ENCODE data around the gene ACACA.
A peak's percentile ranks its signal among the peaks of the same experiment; 100 is the strongest.
"Not testable (repeated sequence)": the region's sequence is repeated elsewhere in the genome, so short reads cannot be mapped to it uniquely, and the experiment has no call there.

ACACA gene

DNA sequence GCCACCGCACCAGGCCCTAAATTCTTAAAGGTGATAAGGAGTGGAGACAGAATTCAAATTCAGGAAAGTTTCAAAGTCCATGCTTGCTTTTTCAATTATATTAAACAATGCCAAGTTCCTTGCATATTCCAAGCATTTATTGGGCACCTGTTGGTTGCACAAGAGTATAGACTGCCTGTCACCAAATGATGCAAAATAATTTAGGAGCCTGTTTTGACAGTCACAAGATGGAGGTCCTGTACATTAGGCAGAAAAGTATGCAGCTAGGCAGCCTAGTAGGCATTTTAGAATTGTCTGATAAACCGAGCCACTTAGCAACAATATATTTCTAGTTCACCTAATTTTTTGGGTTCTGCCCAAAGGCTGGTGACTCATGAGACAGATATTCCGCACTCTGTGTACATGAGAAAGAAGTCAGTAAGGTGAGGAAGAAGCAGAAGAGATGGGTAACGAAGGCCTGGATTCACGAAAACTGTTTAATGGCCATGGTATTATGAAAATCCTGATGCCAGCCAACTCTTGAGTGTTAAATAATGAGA lies 7.3 kb downstream of the ACACA start:
- DNase-seq (ENCODE audit: low read depth in 4 of 4, low spot score in 1 of 4): no peak

GRCh38 chr17:37393352-37393751 lies 13.3 kb downstream of the ACACA start:
- DNase-seq (ENCODE audit: low read depth in 4 of 4, low spot score in 1 of 4): no peak

DNA sequence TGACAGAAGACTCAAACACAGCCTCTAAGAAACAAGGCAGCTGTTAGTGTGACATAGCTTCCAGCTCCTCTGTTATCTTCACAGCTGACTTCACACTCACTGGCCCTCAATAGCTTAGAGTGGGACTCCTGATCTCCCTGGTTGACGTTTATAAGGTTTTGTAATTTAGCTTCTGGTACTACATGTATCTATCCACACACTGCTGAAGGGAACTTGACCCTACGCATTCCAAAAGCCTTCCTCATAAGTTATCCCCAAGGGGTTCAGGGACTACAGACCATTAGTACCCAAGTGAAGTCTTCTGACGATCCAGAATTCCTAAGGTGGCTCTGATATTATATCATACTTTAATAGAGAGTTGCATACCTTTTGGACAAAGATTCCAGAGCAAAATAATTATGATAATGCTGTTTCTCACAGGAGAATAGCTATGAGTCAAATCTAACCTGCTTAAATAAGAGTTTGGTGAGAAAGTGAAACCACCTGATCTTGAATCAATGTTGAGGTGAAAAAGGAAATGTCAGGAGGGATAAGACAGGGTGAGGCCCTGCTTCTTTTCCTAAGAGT lies 14.5 kb downstream of the ACACA start:
- DNase-seq (ENCODE audit: low read depth in 4 of 4, low spot score in 1 of 4): no peak

DNA sequence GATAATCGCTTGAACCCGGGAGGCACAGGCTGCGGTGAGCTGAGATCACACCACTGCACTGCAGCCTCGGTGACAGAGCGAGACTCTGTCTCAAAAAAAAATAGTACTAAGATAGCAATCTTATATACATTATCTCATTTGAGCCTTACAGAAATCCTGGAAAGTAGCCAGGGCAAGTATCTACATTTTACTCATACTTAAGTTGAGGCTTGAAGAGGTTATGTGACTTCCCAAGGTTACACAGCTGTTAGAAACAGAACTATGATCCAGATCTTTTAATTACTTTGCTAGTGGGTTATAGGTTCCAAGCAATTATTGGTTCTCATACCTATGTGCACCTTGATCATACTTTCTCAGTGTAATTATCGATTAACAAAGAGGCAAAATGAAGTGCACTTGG lies 15.5 kb downstream of the ACACA start:
- DNase-seq (ENCODE audit: low read depth in 4 of 4, low spot score in 1 of 4): no peak

DNA sequence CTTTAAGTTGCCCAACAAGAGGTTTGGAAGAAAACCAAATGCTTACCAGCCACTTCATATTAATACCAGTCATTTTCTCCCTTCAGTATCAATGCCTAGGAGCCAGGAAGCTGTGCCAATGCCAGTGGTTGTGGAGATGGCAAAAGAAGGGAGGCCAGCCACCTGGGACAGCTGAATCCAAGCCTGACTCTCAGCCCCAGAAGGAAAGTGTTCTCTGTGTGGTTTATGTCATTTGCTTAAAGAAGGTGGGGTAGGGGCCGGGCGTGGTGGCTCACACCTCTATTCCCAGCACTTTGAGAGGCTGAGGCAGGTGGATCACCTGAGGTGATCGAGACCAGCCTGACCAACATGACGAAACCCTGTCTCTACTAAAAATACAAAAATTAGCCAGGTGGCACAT lies 17.5 kb downstream of the ACACA start:
- DNase-seq (ENCODE audit: low read depth in 4 of 4, low spot score in 1 of 4): no peak

GRCh38 chr17:37388266-37388665 lies 18.4 kb downstream of the ACACA start:
- no peak for DNase-seq (ENCODE audit: low read depth in 4 of 4, low spot score in 1 of 4)

GRCh38 chr17:37386462-37386861 lies 20.2 kb downstream of the ACACA start:
- DNase-seq (ENCODE audit: low read depth in 4 of 4, low spot score in 1 of 4): no peak

DNA sequence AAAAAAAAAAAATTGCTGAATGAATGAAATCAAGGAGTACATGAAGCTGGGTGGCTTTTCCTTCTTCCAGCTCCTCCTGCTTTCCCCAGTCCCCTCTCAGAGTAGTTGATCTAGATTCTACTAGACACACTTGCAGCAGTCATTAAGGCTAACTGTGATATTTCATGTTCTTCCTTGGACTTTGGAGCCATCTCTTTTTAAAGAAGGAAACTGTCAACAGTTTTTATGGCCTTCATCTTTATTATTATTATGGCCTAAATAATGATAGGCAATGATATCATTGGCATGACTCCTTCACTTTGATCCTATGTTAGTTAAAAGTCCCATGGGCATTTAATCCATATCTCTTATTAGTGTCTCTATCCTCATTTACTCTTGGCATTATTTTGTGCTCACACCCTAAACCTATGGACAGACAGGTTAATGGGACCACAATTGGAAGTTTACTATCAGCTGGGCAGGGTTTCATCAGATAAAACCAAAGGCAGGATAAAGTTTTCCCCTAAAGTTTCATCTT lies 21.1 kb downstream of the ACACA start:
- no peak for DNase-seq (ENCODE audit: low read depth in 4 of 4, low spot score in 1 of 4)

DNA sequence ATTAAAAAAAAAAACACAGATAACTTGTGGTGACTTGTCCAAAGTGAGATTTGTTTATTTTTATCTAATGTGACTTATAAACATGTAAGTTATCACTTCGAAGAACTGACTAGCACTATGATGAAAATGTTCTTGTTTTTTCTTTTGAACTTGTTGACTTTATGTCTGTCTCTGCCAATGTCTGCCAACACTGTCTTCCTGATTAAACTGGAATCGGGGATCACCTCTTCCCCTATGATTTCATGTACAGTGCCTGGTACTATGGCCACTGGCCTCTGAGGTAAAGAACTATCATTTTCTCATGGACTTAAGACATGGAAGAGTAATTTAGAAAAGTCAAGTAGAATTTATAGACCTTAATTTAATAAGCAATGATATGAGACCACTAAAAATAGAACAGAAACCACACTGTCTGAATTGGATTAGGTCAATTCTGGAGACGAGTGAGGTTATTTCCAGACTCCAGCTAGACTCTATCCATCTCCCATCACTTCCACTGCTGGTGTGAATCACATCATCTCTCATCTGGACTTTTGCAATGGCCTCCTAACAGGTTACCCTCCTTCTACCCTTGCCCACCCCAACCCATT lies 22.0 kb downstream of the ACACA start:
- DNase-seq (ENCODE audit: low read depth in 4 of 4, low spot score in 1 of 4): no peak

DNA sequence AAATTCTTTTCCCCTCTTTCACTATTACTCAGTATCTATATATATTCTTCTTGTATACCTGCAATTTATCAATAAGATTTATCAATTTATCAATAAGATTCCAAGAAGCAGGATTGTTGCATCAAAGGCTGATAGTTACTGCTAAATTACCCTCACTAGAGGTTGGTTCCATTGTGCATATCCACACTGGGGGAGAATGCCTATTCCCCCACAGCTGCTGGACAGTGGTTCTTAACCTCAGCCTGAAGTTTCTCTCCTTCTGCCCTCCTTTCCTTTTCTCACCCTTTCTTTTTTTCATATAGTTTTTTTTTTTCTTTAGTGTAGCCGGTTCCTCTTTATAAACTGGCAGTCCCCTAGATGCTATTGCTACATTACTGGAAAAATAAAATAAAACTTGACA lies 24.6 kb downstream of the ACACA start:
- no peak for DNase-seq (ENCODE audit: low read depth in 4 of 4, low spot score in 1 of 4)

- no peak for DNase-seq (ENCODE audit: low read depth in 4 of 4, low spot score in 1 of 4)
Observed at GRCh38 chr17:37375706-37376105, 30.9 kb downstream of the ACACA start, which contains the start of gene C17orf78. TSS of gene C17orf78 (plus strand) at chr17:37375985. CDS start at chr17:37376093, 108 bp downstream.

GRCh38 chr17:37373530-37374159 lies 33.0 kb downstream of the ACACA start:
- DNase-seq (ENCODE audit: low read depth in 4 of 4, low spot score in 1 of 4): peak; percentile 7 to 36 (median 30)

DNA sequence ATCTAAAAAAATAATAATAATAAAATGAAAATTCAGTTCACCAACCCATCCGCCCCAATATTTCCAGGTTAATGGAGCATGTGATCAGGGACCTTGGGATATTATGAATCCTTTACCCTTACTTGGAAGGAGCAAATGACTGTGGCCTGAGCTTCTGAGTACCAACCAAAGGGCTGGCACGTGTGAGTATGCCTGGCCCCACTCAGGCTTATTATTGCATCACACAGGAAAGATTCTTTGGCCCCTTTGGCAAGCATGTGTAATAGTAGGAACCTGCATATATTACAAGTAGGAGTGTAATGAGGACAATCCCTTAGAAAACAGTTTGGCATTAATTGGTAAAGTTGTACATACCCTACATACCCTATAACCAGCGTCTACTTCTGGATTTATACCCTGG lies 38.1 kb downstream of the ACACA start:
- no peak for DNase-seq (ENCODE audit: low read depth in 4 of 4, low spot score in 1 of 4)

- DNase-seq (ENCODE audit: low read depth in 4 of 4, low spot score in 1 of 4): no peak
Observed at GRCh38 chr17:37365589-37365988, 41.0 kb downstream of the ACACA start.

GRCh38 chr17:37361543-37361942 lies 45.1 kb downstream of the ACACA start:
- DNase-seq (ENCODE audit: low read depth in 4 of 4, low spot score in 1 of 4): no peak

DNA sequence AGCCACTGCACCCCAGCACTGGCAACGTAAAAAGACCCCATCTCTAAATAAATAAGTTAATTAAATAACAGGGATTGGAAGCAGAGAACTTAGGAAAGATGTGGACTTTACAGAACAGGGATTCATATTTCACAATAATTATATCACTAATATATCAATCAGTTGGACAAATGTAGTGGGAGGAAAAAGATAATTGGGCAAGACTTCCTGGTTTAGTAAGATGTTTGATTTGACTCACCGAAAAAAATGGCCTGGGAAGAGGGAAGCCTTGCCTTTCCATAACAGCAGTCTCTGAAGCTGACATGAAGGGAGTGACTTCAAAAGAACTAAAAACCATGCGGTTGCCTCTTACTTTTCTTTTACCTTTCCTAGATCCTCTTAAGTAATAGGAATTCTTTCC lies 46.0 kb downstream of the ACACA start:
- no peak for DNase-seq (ENCODE audit: low read depth in 4 of 4, low spot score in 1 of 4)

DNA sequence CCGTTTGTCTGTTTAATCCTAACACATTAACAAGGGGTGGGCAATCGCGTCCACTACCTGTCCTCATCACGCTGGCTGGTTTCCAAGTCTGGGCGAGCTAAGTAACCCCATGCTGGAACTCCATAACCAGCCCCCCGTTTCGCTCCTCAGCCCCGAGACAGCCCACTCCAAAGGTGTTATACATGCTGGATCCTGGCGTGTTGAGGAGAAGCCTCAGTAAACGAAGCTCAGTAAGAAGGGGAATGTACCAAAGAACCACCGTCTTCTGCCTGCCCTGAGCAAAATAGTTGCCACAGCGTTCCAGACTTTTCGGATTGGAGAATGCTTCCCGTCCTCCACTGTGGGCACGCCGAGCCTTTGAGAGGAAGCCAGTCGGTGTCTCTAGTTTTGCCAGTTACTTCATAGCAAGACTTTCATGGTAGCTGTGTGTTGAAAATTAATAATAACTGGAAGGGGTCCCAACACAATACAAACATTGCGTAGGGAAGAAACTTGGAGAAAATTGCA lies 46.9 kb downstream of the ACACA start:
- DNase-seq (ENCODE audit: low read depth in 4 of 4, low spot score in 1 of 4): no peak

DNA sequence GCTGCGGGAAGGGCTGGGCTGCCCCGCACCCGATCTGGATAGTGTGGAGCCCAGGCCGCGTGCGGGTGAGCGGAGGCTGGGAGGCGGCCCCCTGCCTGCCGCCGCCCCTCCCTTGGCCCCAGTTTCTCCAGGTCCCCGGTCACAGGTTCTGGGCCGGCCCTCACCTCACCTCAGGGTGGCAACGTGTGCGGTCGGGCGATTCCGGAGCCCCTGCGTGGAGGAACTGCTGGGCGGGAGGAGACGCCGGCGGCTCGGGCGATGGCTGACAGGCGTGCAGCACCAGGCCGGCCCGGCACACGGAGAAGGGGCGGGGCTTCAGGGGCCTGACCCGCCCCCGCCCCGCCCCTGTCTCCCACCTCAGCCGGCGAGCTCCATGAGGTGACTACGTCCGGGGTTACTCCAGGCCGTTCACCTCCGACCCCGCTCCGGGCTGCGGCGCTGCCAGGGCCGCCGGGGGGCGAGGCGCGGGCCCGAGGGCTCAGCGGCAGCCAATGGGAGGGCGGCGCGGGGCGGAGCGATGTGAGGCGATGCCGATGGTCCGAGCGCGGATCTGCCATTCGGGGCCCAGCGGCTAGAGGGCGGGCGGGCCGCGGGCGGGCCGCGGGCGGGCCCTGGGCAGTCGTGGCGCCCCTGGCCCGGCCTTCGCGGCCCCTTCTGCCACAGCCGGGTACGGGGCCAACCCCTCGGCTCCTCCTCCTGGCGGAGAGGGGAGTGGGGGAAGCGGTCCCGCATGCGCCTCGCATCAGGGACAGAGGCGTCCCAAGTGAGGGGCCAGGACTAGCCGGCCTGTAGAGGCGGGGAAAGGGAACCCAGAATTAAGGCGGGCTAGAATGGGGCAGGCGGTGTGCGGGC lies 47.6 kb downstream of the ACACA start:
- DNase-seq (ENCODE audit: low read depth in 4 of 4, low spot score in 1 of 4): peak; percentile 65 to 89 (median 74)

- peak in 3 of 4 experiments; percentile 10 to 26 (median 25) for DNase-seq (ENCODE audit: low read depth in 4 of 4, low spot score in 1 of 4)
Observed at GRCh38 chr17:37358098-37358829, 48.4 kb downstream of the ACACA start.

- DNase-seq (ENCODE audit: low read depth in 4 of 4, low spot score in 1 of 4): not testable (repeated sequence)
Observed at GRCh38 chr17:37356796-37357569, 49.7 kb downstream of the ACACA start.

All from stimulated activated CD4-positive, alpha-beta T cell treated with anti-CD3 and anti-CD28 coated beads, Interleukin-1b, Interleukin-23, amount 100 ng/mL, for 24 hours (primary cell).